Activated CD4-positive, alpha-beta T cell treated with anti-CD3 and anti-CD28 coated beads, Interleukin-2, amount 10 ng/mL, durations not matched to agents 24 days and 14 days (primary cell): ENCODE results near the gene SMIM33. TPM values are rescaled to one million over a fixed set of nuclear protein-coding genes. Genes with fewer than 3 reads are reported as not detected.
A peak's percentile ranks its signal among the peaks of the same experiment; 100 is the strongest.

Experiments
- DNase-seq: peaks from one replicate; pipeline ENCODE4 v3.0.0; 2022
- H3K27ac Mint-ChIP-seq: one replicate; pipeline ENCODE4 v1.8.0; 2022; ENCODE audit warnings: mild to moderate bottlenecking, mixed read lengths
- H3K27me3 Mint-ChIP-seq: one replicate; pipeline ENCODE4 v1.8.0; 2022; ENCODE audit warnings: mixed read lengths
- H3K36me3 Mint-ChIP-seq: one replicate; pipeline ENCODE4 v1.8.0; 2022; ENCODE audit warnings: low read depth, mild to moderate bottlenecking, mixed read lengths
- H3K4me1 Mint-ChIP-seq: one replicate; pipeline ENCODE4 v1.8.0; 2021; ENCODE audit warnings: mixed read lengths
- H3K4me3 Mint-ChIP-seq: one replicate; pipeline ENCODE4 v1.8.0; 2022; ENCODE audit warnings: mild to moderate bottlenecking, moderate library complexity, mixed read lengths
- H3K9me3 Mint-ChIP-seq: one replicate; pipeline ENCODE4 v1.8.0; 2021; ENCODE audit warnings: mixed read lengths
- intact Hi-C: fragments of 100-400 bp; cut with micrococcal nuclease; formaldehyde crosslinking; loops from one replicate; pipeline ENCODE4 v1.15.1; 2023
- total RNA-seq: library from RNA; stranded (reverse); gene quantifications from 2 replicates; pipeline ENCODE4 v1.2.3, GENCODE V29; 2022

The SMIM33 gene
- total RNA-seq, 1 donor from 2014 or later: 0.37 TPM

DNA sequence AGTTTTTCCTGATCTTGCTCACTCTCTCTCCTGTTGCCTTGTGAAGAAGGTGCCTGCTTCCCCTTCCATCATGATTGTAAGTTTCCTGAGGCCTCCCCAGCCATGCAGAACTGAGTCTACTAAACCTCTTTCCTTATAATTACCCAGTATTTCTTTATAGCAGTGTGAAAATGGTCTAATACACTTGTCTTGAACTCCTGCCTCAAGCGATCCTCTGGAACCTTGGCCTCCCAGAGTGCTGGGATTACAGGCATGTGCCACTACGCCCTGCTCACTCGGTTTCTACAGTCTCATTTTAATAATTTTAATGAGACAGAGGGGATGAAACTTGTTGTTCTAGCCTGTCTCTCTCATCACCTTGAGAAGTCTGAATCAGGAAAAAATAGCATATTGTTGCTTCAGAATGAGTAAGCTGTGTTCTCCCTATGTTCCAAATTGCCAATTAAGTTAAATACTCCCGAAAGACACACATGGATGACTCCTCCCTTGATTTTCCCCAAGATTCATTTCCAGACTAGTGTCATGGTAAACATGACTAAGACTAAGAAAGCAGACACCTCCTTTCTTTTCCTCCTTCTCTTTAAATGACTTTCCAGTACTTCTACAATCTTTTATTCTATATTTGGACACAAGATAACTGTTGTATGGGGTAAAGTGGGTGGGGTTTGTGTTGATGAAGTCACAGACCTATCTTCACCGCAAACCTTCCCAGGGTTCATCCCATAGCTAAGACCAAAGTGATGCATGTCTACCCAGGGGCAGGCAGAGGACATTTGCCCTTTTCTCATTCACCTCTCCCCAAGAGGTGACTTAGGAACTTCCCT lies 23.6 kb upstream of the SMIM33 start:
- Mint-ChIP-seq H3K27me3 (no peaks in the 10 kb centered on the region), H3K27ac (peak overlapping the region; percentile 96), H3K4me3 (peak overlapping the region; percentile 54), H3K36me3 (peaks cover 19% of the 10 kb centered on the region), H3K9me3 (peaks cover 7% of the 10 kb centered on the region), H3K4me1 (peaks cover 61% of the 10 kb centered on the region)
- peak; percentile 78 for DNase-seq
- intact Hi-C loops: loop anchor here (1.0 to 2.0 kb wide), 4 partner anchors 8 to 66 kb away; partner anchors contain the start of gene DNAJC18

DNA sequence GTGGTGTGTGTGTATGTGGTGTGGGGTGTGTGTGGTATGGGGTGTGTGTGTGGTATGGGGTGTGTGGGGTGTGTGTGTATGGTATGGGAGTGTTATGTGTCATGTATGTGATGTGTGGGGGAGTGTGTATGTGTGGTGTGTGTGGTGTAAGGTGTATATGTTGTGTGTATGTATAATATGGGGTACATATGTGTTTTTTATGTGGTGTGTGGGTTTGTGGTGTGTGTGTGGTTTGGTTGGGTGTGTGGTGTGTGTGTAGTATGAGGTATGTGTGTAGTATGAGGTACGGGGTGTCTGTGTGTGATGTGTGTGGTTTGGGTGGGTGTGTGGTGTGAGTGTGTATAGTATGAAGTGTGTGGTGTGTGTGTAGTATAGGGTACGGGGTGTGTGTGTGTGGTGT lies 19.6 kb upstream of the SMIM33 start:
- DNase-seq: no peak
- peaks cover 2% of the 10 kb centered on the region for H3K27me3 Mint-ChIP-seq

GRCh38 chr5:139451878-139452660 lies 18.7 kb upstream of the SMIM33 start:
- intact Hi-C loops: no loop called here
- H3K4me1 Mint-ChIP-seq: peaks cover 47% of the 10 kb centered on the region
- peaks cover 17% of the 10 kb centered on the region for H3K36me3 Mint-ChIP-seq

More for the DNA sequence above, 19.6 kb upstream of the SMIM33 start:
- H3K4me1 Mint-ChIP-seq: peaks cover 48% of the 10 kb centered on the region
- H3K27ac Mint-ChIP-seq: no peak overlapping the region
- H3K9me3 Mint-ChIP-seq: peaks cover 12% of the 10 kb centered on the region
- no peak overlapping the region for H3K4me3 Mint-ChIP-seq
- intact Hi-C loops: no loop called here
- peaks cover 19% of the 10 kb centered on the region for H3K36me3 Mint-ChIP-seq

GRCh38 chr5:139453683-139454567 lies 16.9 kb upstream of the SMIM33 start:
- H3K9me3 Mint-ChIP-seq: peaks cover 7% of the 10 kb centered on the region
- H3K4me1 Mint-ChIP-seq: peaks cover 40% of the 10 kb centered on the region
- peak; percentile 78 for DNase-seq
- intact Hi-C loops: no loop called here
- H3K4me3 Mint-ChIP-seq: peak overlapping the region; percentile 1
- H3K36me3 Mint-ChIP-seq: peaks cover 2% of the 10 kb centered on the region
- H3K27ac Mint-ChIP-seq: peak overlapping the region; percentile 80
- H3K27me3 Mint-ChIP-seq: peaks cover 2% of the 10 kb centered on the region

More at GRCh38 chr5:139451878-139452660, 18.7 kb upstream of the SMIM33 start:
- H3K4me3 Mint-ChIP-seq: no peak overlapping the region
- H3K27me3 Mint-ChIP-seq: peaks cover 2% of the 10 kb centered on the region
- DNase-seq: no peak
- H3K9me3 Mint-ChIP-seq: peaks cover 12% of the 10 kb centered on the region
- no peak overlapping the region for H3K27ac Mint-ChIP-seq

- Mint-ChIP-seq H3K27ac (peak overlapping the region; percentile 80), H3K36me3 (no peaks in the 10 kb centered on the region), H3K9me3 (peaks cover 5% of the 10 kb centered on the region), H3K4me3 (no peak overlapping the region), H3K27me3 (peaks cover 2% of the 10 kb centered on the region), H3K4me1 (peaks cover 44% of the 10 kb centered on the region)
- peak; percentile 59 for DNase-seq
- intact Hi-C loops: no loop called here
Measured at GRCh38 chr5:139454568-139455290, 16.1 kb upstream of the SMIM33 start.

DNA sequence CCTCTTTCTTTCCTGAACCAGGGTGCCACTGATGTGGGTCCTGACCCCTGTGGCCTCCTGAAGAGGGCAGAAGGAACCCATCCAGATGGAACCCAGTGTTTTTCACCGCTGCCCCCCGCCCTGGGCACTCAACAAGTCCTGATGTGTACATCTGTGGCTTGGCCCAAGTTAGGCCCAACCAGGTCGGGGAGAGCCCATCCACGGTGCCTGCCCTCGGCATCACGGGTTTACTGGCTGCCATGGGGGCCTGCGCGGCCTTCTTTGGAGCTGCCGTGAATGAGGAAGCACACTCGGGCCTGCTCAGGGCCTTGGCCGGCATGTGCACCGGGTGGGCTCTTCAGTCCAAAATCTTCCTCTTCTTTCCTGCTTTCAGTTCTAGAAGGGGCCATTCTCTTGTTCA lies 14.0 kb upstream of the SMIM33 start:
- peaks cover 2% of the 10 kb centered on the region for H3K27me3 Mint-ChIP-seq
- peaks cover 61% of the 10 kb centered on the region for H3K4me1 Mint-ChIP-seq
- DNase-seq: no peak
- peak overlapping the region; percentile 94 for H3K27ac Mint-ChIP-seq
- no peaks in the 10 kb centered on the region for H3K36me3 Mint-ChIP-seq
- H3K4me3 Mint-ChIP-seq: no peak overlapping the region
- intact Hi-C loops: no loop called here
- H3K9me3 Mint-ChIP-seq: peaks cover 5% of the 10 kb centered on the region

DNA sequence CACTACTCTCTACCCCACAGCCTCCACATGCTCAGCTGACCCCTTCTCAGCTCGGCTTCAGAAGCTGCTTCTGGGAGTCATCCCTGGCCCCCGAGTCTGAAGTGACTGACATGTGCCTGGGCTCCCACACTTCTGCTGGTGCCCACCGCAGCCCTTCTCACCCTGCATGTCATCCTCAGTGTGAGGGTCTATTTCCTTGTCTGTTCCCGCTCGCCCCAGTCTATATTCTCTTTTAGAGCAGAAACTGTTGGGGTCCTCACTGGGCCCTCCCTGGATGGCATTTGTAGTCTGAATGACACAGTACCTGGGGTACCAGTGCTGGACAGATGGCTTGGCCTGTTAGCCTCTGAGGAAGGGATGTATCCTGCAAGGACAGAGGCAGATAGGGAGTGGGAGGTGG lies 13.6 kb upstream of the SMIM33 start:
- intact Hi-C loops: no loop called here
- no peak for DNase-seq
- no peaks in the 10 kb centered on the region for H3K36me3 Mint-ChIP-seq
- H3K27ac Mint-ChIP-seq: peak overlapping the region; percentile 94
- H3K4me1 Mint-ChIP-seq: peaks cover 61% of the 10 kb centered on the region
- H3K4me3 Mint-ChIP-seq: no peak overlapping the region
- peaks cover 2% of the 10 kb centered on the region for H3K27me3 Mint-ChIP-seq
- H3K9me3 Mint-ChIP-seq: peaks cover 5% of the 10 kb centered on the region

DNA sequence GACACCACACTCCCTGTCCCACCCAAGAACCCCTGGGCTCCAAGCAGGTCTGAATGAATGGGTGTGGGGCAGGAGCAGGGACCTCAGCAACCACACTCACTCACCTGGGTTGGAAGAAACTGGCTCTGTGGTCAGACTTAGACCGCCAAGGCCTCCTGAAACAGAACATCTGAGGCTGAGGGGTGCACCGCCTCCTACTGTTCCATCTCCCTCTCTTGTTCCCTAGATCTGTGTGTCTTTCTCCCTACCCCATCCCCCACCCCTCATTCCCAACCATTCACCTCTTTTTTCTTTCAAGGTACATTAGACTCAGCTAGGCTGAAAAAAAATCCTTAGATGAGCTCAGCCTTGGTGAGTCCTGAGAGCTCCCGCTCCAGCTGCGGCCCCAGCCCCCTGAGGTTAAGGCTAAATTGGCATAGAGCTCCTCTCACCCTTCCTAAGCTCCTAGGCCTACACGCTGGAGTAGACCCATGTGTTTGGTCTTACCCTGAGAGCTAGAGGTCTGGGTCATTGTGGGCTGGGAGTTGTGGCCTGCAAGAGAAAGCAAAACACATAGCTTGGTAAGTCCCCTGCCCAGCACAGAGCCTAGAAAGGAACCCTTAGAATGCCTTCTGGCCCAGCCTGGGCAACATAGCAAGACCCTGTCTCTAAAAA lies 13.0 kb upstream of the SMIM33 start:
- peaks cover 5% of the 10 kb centered on the region for H3K9me3 Mint-ChIP-seq
- H3K4me3 Mint-ChIP-seq: no peak overlapping the region
- H3K36me3 Mint-ChIP-seq: no peaks in the 10 kb centered on the region

DNA sequence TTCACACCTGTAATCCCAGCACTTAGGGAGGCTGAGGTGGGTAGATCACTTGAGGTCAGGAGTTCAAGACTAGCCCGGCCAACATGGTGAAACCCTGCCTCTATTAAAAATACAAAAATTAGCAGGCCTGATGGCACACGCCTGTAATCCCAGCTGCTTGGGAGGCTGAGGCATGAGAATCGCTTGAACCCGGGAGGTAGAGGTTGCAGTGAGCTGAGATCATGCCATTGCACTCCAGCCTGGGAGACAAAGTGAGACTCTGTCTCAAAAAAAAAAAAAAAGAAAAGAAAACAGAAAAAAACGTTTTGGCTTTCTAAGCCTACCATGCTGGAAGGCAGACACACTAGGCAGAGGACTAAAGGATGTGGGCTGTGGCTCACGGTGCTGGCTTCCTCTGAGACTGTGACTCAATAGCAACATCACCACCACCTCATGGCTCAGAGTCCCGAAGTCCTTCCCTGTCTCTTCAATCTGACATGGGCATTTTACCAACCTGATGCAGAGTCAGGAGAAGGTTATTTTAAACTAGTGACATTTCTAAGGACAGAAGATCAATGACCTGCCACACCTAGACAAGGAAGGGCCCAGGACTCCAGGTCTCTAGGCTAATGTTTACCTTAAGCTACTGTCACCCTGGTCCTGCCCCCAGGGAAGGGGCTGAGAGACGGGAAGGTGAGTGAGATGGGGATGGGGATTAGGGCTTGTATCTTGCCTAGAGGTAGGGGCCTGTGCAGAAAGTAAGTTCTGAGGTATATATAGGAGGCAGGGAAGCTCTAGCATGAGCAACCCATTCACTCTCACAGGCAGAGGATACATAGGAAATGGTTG lies 12.0 kb upstream of the SMIM33 start:
- Mint-ChIP-seq H3K9me3 (peaks cover 2% of the 10 kb centered on the region), H3K4me3 (peak overlapping the region; percentile 75), H3K27me3 (peaks cover under 1% of the 10 kb centered on the region), H3K27ac (peak overlapping the region; percentile 94), H3K4me1 (peaks cover 57% of the 10 kb centered on the region), H3K36me3 (no peaks in the 10 kb centered on the region)
- DNase-seq: peak; percentile 93
- intact Hi-C loops: loop anchor here (1.0 to 2.0 kb wide), 7 partner anchors 10 to 54 kb away; partner anchors contain the start of genes DNAJC18 and STING1

More for the DNA sequence above, 13.0 kb upstream of the SMIM33 start:
- Mint-ChIP-seq H3K27ac (peak overlapping the region; percentile 94), H3K4me1 (peaks cover 61% of the 10 kb centered on the region), H3K27me3 (peaks cover 2% of the 10 kb centered on the region)
- DNase-seq: peak; percentile 78
- intact Hi-C loops: loop anchor here (1.0 to 2.0 kb wide), 3 partner anchors 18 to 55 kb away; partner anchors contain the start of gene DNAJC18

GRCh38 chr5:139459451-139459934 lies 11.3 kb upstream of the SMIM33 start:
- no peaks in the 10 kb centered on the region for H3K27me3 Mint-ChIP-seq
- intact Hi-C loops: loop anchor here (1.0 to 2.0 kb wide), 5 partner anchors 9 to 53 kb away; partner anchors contain the start of gene STING1
- DNase-seq: peak; percentile 80
- H3K4me1 Mint-ChIP-seq: peaks cover 51% of the 10 kb centered on the region
- peak overlapping the region; percentile 75 for H3K4me3 Mint-ChIP-seq
- no peaks in the 10 kb centered on the region for H3K9me3 Mint-ChIP-seq
- no peaks in the 10 kb centered on the region for H3K36me3 Mint-ChIP-seq
- peak overlapping the region; percentile 94 for H3K27ac Mint-ChIP-seq

DNA sequence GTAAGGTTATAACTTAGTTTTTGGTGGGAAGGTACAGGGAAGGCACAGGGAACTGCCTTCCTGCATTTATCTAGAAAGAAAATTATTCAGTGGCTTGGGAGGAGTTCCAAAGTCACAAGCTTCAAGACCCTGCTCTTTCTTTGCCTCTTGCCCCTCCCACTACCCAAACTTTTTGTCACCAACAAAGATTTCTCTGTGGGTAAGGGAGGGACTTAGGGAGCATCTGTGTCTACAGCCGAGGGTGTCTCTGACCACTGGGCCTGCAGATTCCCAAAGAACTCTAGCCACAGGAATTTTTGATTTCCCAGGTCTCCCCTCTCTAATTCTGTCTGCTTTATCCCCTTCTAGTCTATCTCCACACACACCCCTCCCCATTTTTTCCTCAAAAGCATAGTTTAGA lies 10.3 kb upstream of the SMIM33 start:
- intact Hi-C loops: no loop called here

More for the DNA sequence above, 10.3 kb upstream of the SMIM33 start:
- no peaks in the 10 kb centered on the region for H3K36me3 Mint-ChIP-seq
- peak overlapping the region; percentile 75 for H3K4me3 Mint-ChIP-seq
- H3K27ac Mint-ChIP-seq: peak overlapping the region; percentile 94
- no peak for DNase-seq
- H3K4me1 Mint-ChIP-seq: peaks cover 44% of the 10 kb centered on the region
- H3K27me3 Mint-ChIP-seq: no peaks in the 10 kb centered on the region
- H3K9me3 Mint-ChIP-seq: no peaks in the 10 kb centered on the region
